ENCODE measurements around the gene SMCHD1. TPM values are rescaled to one million over a fixed set of nuclear protein-coding genes. Genes with fewer than 3 reads are reported as not detected.
A peak's percentile ranks its signal among the peaks of the same experiment; 100 is the strongest.

The SMCHD1 gene
- 102 TPM for total RNA-seq

- Histone ChIP-seq H3K27ac (ENCODE audit: low read depth, low read length) (peak within 1 kb of the TSS; percentile 90), H3K9me3 (ENCODE audit: control insufficient read depth in 3 of 3, low read length in 3 of 3) (no peaks in the 10 kb centered on the region), H3K4me3 (ENCODE audit: low read length in 3 of 3) (peak within 1 kb of the TSS; percentile 87 to 98 (median 90)), H3K4me1 (ENCODE audit: control insufficient read depth in 3 of 3, insufficient read depth in 3 of 3, low read length in 3 of 3) (peaks cover 8 to 20% (median 12%) of the 10 kb centered on the region in 3 donors), H3K36me3 (ENCODE audit: control insufficient read depth in 3 of 3, insufficient read depth in 3 of 3, low read length in 3 of 3) (no peaks in the 10 kb centered on the region), H3K27me3 (ENCODE audit: control insufficient read depth in 3 of 3, insufficient read depth in 3 of 3, low read length in 3 of 3) (no peaks in the 10 kb centered on the region), H3K9ac (ENCODE audit: low read depth in 1 of 3, low read length in 3 of 3) (peak within 1 kb of the TSS; percentile 82 to 94 (median 92))
Measured at GRCh38 chr18:2655178-2655953, at the start of gene SMCHD1. TSS of gene SMCHD1 (plus strand) at chr18:2655726. CDS start at chr18:2656076, 350 bp downstream.

- H3K27ac ChIP-seq (ENCODE audit: low read depth, low read length): no peak overlapping the region
- H3K4me1 ChIP-seq (ENCODE audit: control insufficient read depth in 3 of 3, insufficient read depth in 3 of 3, low read length in 3 of 3): no peaks in the 10 kb centered on the region
- no peak overlapping the region for H3K4me3 ChIP-seq (ENCODE audit: low read length in 3 of 3)
- no peaks in the 10 kb centered on the region for H3K36me3 ChIP-seq (ENCODE audit: control insufficient read depth in 3 of 3, insufficient read depth in 3 of 3, low read length in 3 of 3)
- no peak overlapping the region for H3K9ac ChIP-seq (ENCODE audit: low read depth in 1 of 3, low read length in 3 of 3)
- no peaks in the 10 kb centered on the region for H3K9me3 ChIP-seq (ENCODE audit: control insufficient read depth in 3 of 3, low read length in 3 of 3)
- no peaks in the 10 kb centered on the region for H3K27me3 ChIP-seq (ENCODE audit: control insufficient read depth in 3 of 3, insufficient read depth in 3 of 3, low read length in 3 of 3)
Measured at GRCh38 chr18:2606335-2606734, 49.2 kb upstream of the SMCHD1 start.

GRCh38 chr18:2609604-2610003 lies 45.9 kb upstream of the SMCHD1 start:
- Histone ChIP-seq H3K9me3 (ENCODE audit: control insufficient read depth in 3 of 3, low read length in 3 of 3) (no peaks in the 10 kb centered on the region), H3K4me1 (ENCODE audit: control insufficient read depth in 3 of 3, insufficient read depth in 3 of 3, low read length in 3 of 3) (no peaks in the 10 kb centered on the region)

GRCh38 chr18:2610549-2610948 lies 45.0 kb upstream of the SMCHD1 start:
- Histone ChIP-seq H3K36me3 (ENCODE audit: control insufficient read depth in 3 of 3, insufficient read depth in 3 of 3, low read length in 3 of 3) (no peaks in the 10 kb centered on the region), H3K9me3 (ENCODE audit: control insufficient read depth in 3 of 3, low read length in 3 of 3) (no peaks in the 10 kb centered on the region), H3K4me1 (ENCODE audit: control insufficient read depth in 3 of 3, insufficient read depth in 3 of 3, low read length in 3 of 3) (no peaks in the 10 kb centered on the region), H3K4me3 (ENCODE audit: low read length in 3 of 3) (no peak overlapping the region), H3K27ac (ENCODE audit: low read depth, low read length) (no peak overlapping the region), H3K27me3 (ENCODE audit: control insufficient read depth in 3 of 3, insufficient read depth in 3 of 3, low read length in 3 of 3) (no peaks in the 10 kb centered on the region), H3K9ac (ENCODE audit: low read depth in 1 of 3, low read length in 3 of 3) (no peak overlapping the region)

More at GRCh38 chr18:2609604-2610003, 45.9 kb upstream of the SMCHD1 start:
- H3K4me3 ChIP-seq (ENCODE audit: low read length in 3 of 3): no peak overlapping the region
- no peak overlapping the region for H3K9ac ChIP-seq (ENCODE audit: low read depth in 1 of 3, low read length in 3 of 3)
- no peaks in the 10 kb centered on the region for H3K36me3 ChIP-seq (ENCODE audit: control insufficient read depth in 3 of 3, insufficient read depth in 3 of 3, low read length in 3 of 3)
- no peak overlapping the region for H3K27ac ChIP-seq (ENCODE audit: low read depth, low read length)
- no peaks in the 10 kb centered on the region for H3K27me3 ChIP-seq (ENCODE audit: control insufficient read depth in 3 of 3, insufficient read depth in 3 of 3, low read length in 3 of 3)

GRCh38 chr18:2612996-2613395 lies 42.5 kb upstream of the SMCHD1 start:
- no peaks in the 10 kb centered on the region for H3K4me1 ChIP-seq (ENCODE audit: control insufficient read depth in 3 of 3, insufficient read depth in 3 of 3, low read length in 3 of 3)
- H3K27ac ChIP-seq (ENCODE audit: low read depth, low read length): no peak overlapping the region
- no peaks in the 10 kb centered on the region for H3K27me3 ChIP-seq (ENCODE audit: control insufficient read depth in 3 of 3, insufficient read depth in 3 of 3, low read length in 3 of 3)
- H3K4me3 ChIP-seq (ENCODE audit: low read length in 3 of 3): no peak overlapping the region
- H3K36me3 ChIP-seq (ENCODE audit: control insufficient read depth in 3 of 3, insufficient read depth in 3 of 3, low read length in 3 of 3): no peaks in the 10 kb centered on the region
- H3K9me3 ChIP-seq (ENCODE audit: control insufficient read depth in 3 of 3, low read length in 3 of 3): no peaks in the 10 kb centered on the region
- no peak overlapping the region for H3K9ac ChIP-seq (ENCODE audit: low read depth in 1 of 3, low read length in 3 of 3)

- no peaks in the 10 kb centered on the region for H3K9me3 ChIP-seq (ENCODE audit: control insufficient read depth in 3 of 3, low read length in 3 of 3)
- H3K4me3 ChIP-seq (ENCODE audit: low read length in 3 of 3): no peak overlapping the region
- H3K36me3 ChIP-seq (ENCODE audit: control insufficient read depth in 3 of 3, insufficient read depth in 3 of 3, low read length in 3 of 3): no peaks in the 10 kb centered on the region
- no peak overlapping the region for H3K9ac ChIP-seq (ENCODE audit: low read depth in 1 of 3, low read length in 3 of 3)
- H3K27me3 ChIP-seq (ENCODE audit: control insufficient read depth in 3 of 3, insufficient read depth in 3 of 3, low read length in 3 of 3): no peaks in the 10 kb centered on the region
- no peaks in the 10 kb centered on the region for H3K4me1 ChIP-seq (ENCODE audit: control insufficient read depth in 3 of 3, insufficient read depth in 3 of 3, low read length in 3 of 3)
- H3K27ac ChIP-seq (ENCODE audit: low read depth, low read length): no peak overlapping the region
Measured at GRCh38 chr18:2617401-2617998, 38.0 kb upstream of the SMCHD1 start.

GRCh38 chr18:2618009-2618408 lies 37.5 kb upstream of the SMCHD1 start:
- Histone ChIP-seq H3K4me1 (ENCODE audit: control insufficient read depth in 3 of 3, insufficient read depth in 3 of 3, low read length in 3 of 3) (no peaks in the 10 kb centered on the region), H3K9ac (ENCODE audit: low read depth in 1 of 3, low read length in 3 of 3) (no peak overlapping the region), H3K27me3 (ENCODE audit: control insufficient read depth in 3 of 3, insufficient read depth in 3 of 3, low read length in 3 of 3) (no peaks in the 10 kb centered on the region), H3K4me3 (ENCODE audit: low read length in 3 of 3) (no peak overlapping the region), H3K36me3 (ENCODE audit: control insufficient read depth in 3 of 3, insufficient read depth in 3 of 3, low read length in 3 of 3) (no peaks in the 10 kb centered on the region), H3K27ac (ENCODE audit: low read depth, low read length) (no peak overlapping the region), H3K9me3 (ENCODE audit: control insufficient read depth in 3 of 3, low read length in 3 of 3) (no peaks in the 10 kb centered on the region)

GRCh38 chr18:2625217-2625616 lies 30.3 kb upstream of the SMCHD1 start:
- Histone ChIP-seq H3K4me3 (ENCODE audit: low read length in 3 of 3) (no peak overlapping the region), H3K9ac (ENCODE audit: low read depth in 1 of 3, low read length in 3 of 3) (no peak overlapping the region), H3K4me1 (ENCODE audit: control insufficient read depth in 3 of 3, insufficient read depth in 3 of 3, low read length in 3 of 3) (no peaks in the 10 kb centered on the region), H3K27me3 (ENCODE audit: control insufficient read depth in 3 of 3, insufficient read depth in 3 of 3, low read length in 3 of 3) (no peaks in the 10 kb centered on the region), H3K36me3 (ENCODE audit: control insufficient read depth in 3 of 3, insufficient read depth in 3 of 3, low read length in 3 of 3) (no peaks in the 10 kb centered on the region), H3K27ac (ENCODE audit: low read depth, low read length) (no peak overlapping the region), H3K9me3 (ENCODE audit: control insufficient read depth in 3 of 3, low read length in 3 of 3) (no peaks in the 10 kb centered on the region)

GRCh38 chr18:2627821-2628276 lies 27.7 kb upstream of the SMCHD1 start:
- H3K4me3 ChIP-seq (ENCODE audit: low read length in 3 of 3): no peak overlapping the region
- no peak overlapping the region for H3K27ac ChIP-seq (ENCODE audit: low read depth, low read length)
- no peaks in the 10 kb centered on the region for H3K4me1 ChIP-seq (ENCODE audit: control insufficient read depth in 3 of 3, insufficient read depth in 3 of 3, low read length in 3 of 3)
- H3K36me3 ChIP-seq (ENCODE audit: control insufficient read depth in 3 of 3, insufficient read depth in 3 of 3, low read length in 3 of 3): no peaks in the 10 kb centered on the region
- no peaks in the 10 kb centered on the region for H3K27me3 ChIP-seq (ENCODE audit: control insufficient read depth in 3 of 3, insufficient read depth in 3 of 3, low read length in 3 of 3)
- no peaks in the 10 kb centered on the region for H3K9me3 ChIP-seq (ENCODE audit: control insufficient read depth in 3 of 3, low read length in 3 of 3)
- H3K9ac ChIP-seq (ENCODE audit: low read depth in 1 of 3, low read length in 3 of 3): no peak overlapping the region

GRCh38 chr18:2629003-2629402 lies 26.5 kb upstream of the SMCHD1 start:
- Histone ChIP-seq H3K9me3 (ENCODE audit: control insufficient read depth in 3 of 3, low read length in 3 of 3) (no peaks in the 10 kb centered on the region), H3K9ac (ENCODE audit: low read depth in 1 of 3, low read length in 3 of 3) (no peak overlapping the region), H3K27me3 (ENCODE audit: control insufficient read depth in 3 of 3, insufficient read depth in 3 of 3, low read length in 3 of 3) (no peaks in the 10 kb centered on the region), H3K4me3 (ENCODE audit: low read length in 3 of 3) (no peak overlapping the region), H3K27ac (ENCODE audit: low read depth, low read length) (no peak overlapping the region), H3K36me3 (ENCODE audit: control insufficient read depth in 3 of 3, insufficient read depth in 3 of 3, low read length in 3 of 3) (no peaks in the 10 kb centered on the region), H3K4me1 (ENCODE audit: control insufficient read depth in 3 of 3, insufficient read depth in 3 of 3, low read length in 3 of 3) (no peaks in the 10 kb centered on the region)

Data from skeletal muscle tissue (tissue), 4 donors.